Thoracic aorta (tissue), 2 donors: Measurements from ENCODE around the gene BORCS8. TPM values are rescaled to one million over a fixed set of nuclear protein-coding genes. Genes with fewer than 3 reads are reported as not detected.
"Not testable (repeated sequence)": the region's sequence is repeated elsewhere in the genome, so short reads cannot be mapped to it uniquely, and the experiment has no call there.

Experiments
- ATAC-seq: fragments of 150-250 bp; one replicate; pipeline ENCODE4 v1.8.0; 2017; ENCODE audit warnings: low read depth; ENCODE audit not compliant: insufficient number of reproducible peaks, low FRiP score
- DNase-seq: peaks from one replicate; pipeline ENCODE4 v3.0.0-alpha.2; 2020; ENCODE audit warnings: low spot score
- H3K27ac ChIP-seq, 2 donors: fragments of 200-600 bp; sonication (generic); 1 replicate in 1 of 2; 2 replicates in 1 of 2; pipeline ENCODE4 v1.5.1; 2016; ENCODE audit warnings: mild to moderate bottlenecking in 2 of 2, moderate library complexity in 2 of 2
- H3K27me3 ChIP-seq: fragments of 200-600 bp; sonication (generic); replicated peaks from 2 replicates; pipeline ENCODE4 v1.6.0; 2016; ENCODE audit warnings: mild to moderate bottlenecking; ENCODE audit not compliant: insufficient read depth
- H3K36me3 ChIP-seq: fragments of 200-600 bp; sonication (generic); one replicate; pipeline ENCODE4 v1.5.1; 2016
- H3K4me1 ChIP-seq, 2 donors: fragments of 200-600 bp; sonication (generic); 1 replicate in 1 of 2; 2 replicates in 1 of 2; pipeline versions ENCODE4 v1.5.1 to v1.6.0; 2016; ENCODE audit warnings: low read depth in 2 of 2, mild to moderate bottlenecking in 1 of 2; ENCODE audit not compliant: control insufficient read depth in 1 of 2
- H3K4me3 ChIP-seq: fragments of 200-600 bp; sonication (generic); 2 replicates; pipeline ENCODE4 v1.5.1; 2016; ENCODE audit warnings: mild to moderate bottlenecking
- H3K9me3 ChIP-seq: fragments of 200-600 bp; sonication (generic); 2 replicates; pipeline ENCODE4 v1.5.1; 2016
- total RNA-seq, 2 donors: library from RNA; depleted of rRNA; stranded (reverse); fragments of >200 nt; gene quantifications; one replicate each; pipeline versions ENCODE4 v1.1.0 to v1.2.3, GENCODE V29; 2016
- TF ChIP-seq, protein P1 (sequence below): fragments of 200-600 bp; sonication (generic); IDR thresholded peaks from one replicate; pipeline ENCODE4 v1.5.1; 2019; ENCODE audit warnings: antibody characterized with exemption

The BORCS8 gene
- total RNA-seq, 2 donors from 2014 or later: 15.2 to 15.4 TPM

DNA sequence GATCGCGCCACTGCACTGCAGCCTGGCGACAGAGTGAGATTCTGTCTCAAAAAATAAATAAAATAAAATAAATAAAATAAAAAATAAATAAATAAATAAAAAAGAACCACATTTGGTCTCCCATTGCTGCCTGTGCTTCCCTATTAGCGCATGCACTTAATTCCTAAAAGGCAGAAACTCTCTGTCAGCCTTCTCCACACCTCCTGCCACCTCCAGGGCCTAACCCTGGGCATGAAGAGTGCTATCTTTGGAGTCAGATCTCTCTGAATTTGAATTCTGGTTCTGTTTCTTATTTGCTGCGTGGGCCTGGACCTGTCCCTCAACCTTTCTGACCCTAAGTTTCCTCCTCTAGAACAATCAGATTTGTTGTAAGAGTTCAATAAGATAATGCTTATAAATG, 31.1 kb upstream of the BORCS8 start:
- Histone ChIP-seq H3K4me3 (no peak overlapping the region), H3K27me3 (no peaks in the 10 kb centered on the region), H3K4me1 (peaks cover 0 to 7% of the 10 kb centered on the region in 2 donors), H3K9me3 (no peaks in the 10 kb centered on the region), H3K27ac (no peak overlapping the region), H3K36me3 (no peaks in the 10 kb centered on the region)
- DNase-seq: no peak
- TF ChIP-seq, protein P1, sequence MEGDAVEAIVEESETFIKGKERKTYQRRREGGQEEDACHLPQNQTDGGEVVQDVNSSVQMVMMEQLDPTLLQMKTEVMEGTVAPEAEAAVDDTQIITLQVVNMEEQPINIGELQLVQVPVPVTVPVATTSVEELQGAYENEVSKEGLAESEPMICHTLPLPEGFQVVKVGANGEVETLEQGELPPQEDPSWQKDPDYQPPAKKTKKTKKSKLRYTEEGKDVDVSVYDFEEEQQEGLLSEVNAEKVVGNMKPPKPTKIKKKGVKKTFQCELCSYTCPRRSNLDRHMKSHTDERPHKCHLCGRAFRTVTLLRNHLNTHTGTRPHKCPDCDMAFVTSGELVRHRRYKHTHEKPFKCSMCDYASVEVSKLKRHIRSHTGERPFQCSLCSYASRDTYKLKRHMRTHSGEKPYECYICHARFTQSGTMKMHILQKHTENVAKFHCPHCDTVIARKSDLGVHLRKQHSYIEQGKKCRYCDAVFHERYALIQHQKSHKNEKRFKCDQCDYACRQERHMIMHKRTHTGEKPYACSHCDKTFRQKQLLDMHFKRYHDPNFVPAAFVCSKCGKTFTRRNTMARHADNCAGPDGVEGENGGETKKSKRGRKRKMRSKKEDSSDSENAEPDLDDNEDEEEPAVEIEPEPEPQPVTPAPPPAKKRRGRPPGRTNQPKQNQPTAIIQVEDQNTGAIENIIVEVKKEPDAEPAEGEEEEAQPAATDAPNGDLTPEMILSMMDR: no peak
- no peak for ATAC-seq

DNA sequence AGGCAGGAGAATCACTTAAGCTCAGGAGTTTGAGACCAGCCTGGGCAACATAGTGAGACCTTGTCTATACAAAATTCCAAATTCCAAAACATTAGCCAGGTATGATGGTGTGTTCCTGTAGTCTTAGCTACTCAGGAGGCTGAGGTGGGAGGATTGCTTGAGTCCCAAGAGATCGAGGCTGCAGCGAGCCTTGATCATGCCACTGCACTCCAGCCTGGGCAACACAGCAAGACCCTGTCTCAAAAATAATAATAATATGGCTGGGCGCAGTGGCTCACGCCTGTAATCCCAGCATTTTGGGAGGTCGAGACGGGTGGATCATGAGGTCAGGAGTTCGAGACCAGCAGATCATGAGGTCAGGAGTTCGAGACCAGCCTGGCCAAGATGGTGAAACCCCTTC, 29.0 kb upstream of the BORCS8 start:
- not testable (repeated sequence) for H3K4me1 ChIP-seq, H3K4me3 ChIP-seq, H3K27ac ChIP-seq, DNase-seq, H3K27me3 ChIP-seq, H3K9me3 ChIP-seq, ATAC-seq, H3K36me3 ChIP-seq

DNA sequence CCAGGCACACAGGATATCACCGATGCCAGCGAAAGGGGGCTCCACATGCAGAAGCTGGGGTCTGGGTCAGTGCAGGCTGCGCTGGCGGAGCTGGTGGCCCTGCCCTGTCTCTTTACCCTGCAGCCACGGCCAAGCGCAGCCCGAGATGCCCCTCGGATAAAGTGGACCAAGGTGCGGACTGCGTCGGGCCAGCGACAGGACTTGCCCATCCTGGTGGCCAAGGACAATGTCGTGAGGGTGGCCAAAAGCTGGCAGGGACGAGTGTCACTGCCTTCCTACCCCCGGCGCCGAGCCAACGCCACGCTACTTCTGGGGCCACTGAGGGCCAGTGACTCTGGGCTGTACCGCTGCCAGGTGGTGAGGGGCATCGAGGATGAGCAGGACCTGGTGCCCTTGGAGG, 27.0 kb upstream of the BORCS8 start:
- H3K27ac ChIP-seq: no peak overlapping the region
- no peaks in the 10 kb centered on the region for H3K9me3 ChIP-seq
- ATAC-seq (no peak), DNase-seq (no peak)
- TF ChIP-seq, protein P1: no peak
- H3K4me1 ChIP-seq: no peaks in the 10 kb centered on the region
- no peak overlapping the region for H3K4me3 ChIP-seq
- H3K27me3 ChIP-seq: no peaks in the 10 kb centered on the region
- no peaks in the 10 kb centered on the region for H3K36me3 ChIP-seq

DNA sequence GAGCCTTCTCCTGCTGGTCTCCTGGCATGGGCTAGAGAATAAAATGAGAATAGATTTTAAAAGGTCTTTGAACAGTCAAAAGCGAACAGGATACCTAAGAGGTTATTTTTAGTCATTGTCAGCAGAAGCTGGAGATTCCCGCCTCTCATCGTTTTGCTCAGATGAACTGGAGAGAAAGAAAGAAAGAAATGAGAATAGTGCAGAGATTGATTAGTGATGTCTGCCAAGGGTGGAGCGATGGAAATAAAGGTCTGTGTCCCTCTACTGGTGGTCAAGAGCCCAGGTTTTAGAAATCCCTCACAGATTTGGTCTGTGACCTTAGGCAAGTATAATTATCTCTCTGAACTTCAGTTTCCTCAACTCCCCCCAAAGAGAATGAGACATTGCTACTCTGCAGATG, 25.1 kb upstream of the BORCS8 start:
- TF ChIP-seq, protein P1: no peak
- no peak for DNase-seq
- Histone ChIP-seq H3K36me3 (no peaks in the 10 kb centered on the region), H3K27me3 (peaks cover 5% of the 10 kb centered on the region), H3K4me1 (no peaks in the 10 kb centered on the region), H3K4me3 (no peak overlapping the region), H3K27ac (no peak overlapping the region), H3K9me3 (no peaks in the 10 kb centered on the region)
- ATAC-seq: no peak

DNA sequence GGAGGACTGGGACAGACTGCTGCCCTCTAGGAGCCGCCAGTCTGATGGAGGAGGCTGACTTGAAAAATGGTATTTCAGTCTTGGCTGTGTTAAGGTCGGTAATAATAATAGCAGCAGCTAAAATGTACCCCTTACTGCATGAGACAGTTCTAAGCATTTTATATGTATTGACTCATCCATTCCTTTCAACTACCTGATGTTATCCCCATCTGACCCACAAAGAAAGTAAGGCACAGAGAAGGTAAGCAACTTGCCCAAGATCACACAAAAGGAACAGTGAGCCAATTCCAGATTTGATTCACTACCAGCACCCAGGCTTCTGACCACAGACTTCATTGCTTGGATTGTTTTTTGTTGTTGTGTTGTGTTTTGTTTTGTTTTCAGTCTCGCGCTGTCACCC, 23.8 kb upstream of the BORCS8 start:
- DNase-seq (no peak), ATAC-seq (no peak)
- Histone ChIP-seq H3K4me1 (no peaks in the 10 kb centered on the region), H3K4me3 (no peak overlapping the region), H3K36me3 (no peaks in the 10 kb centered on the region), H3K9me3 (no peaks in the 10 kb centered on the region), H3K27me3 (peaks cover 5% of the 10 kb centered on the region), H3K27ac (no peak overlapping the region)
- TF ChIP-seq, protein P1: no peak

DNA sequence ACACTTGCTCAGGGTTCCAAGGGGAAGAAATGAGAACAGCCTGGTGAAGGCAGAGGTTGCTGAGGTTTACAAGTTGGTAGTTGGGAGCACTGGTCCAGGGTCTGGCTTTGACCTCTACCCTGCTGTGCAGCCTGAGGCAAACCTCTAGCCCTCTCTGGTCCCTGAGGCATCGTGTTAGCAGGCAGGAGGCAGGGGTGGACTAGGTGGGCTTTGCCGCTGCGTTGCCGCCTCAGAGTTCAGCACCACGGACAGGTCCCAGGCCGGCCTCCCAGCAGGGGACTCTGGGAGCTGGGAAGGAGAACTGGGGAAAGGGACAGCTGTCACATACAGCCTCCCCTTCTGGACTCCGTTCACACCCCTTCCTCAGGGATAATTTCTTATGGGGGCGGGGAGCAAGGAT, 22.9 kb upstream of the BORCS8 start:
- Histone ChIP-seq H3K4me3 (no peak overlapping the region), H3K27ac (no peak overlapping the region), H3K4me1 (no peaks in the 10 kb centered on the region), H3K27me3 (peaks cover 5% of the 10 kb centered on the region), H3K9me3 (no peaks in the 10 kb centered on the region), H3K36me3 (no peaks in the 10 kb centered on the region)
- DNase-seq (no peak), ATAC-seq (no peak)
- TF ChIP-seq, protein P1: no peak
